Thyroid gland (tissue), 4 donors: ENCODE data around the gene CCDC180. TPM values are rescaled to one million over a fixed set of nuclear protein-coding genes. Genes with fewer than 3 reads are reported as not detected.
"Not testable (repeated sequence)": the region's sequence is repeated elsewhere in the genome, so short reads cannot be mapped to it uniquely, and the experiment has no call there.

Experiments
- DNase-seq, 2 donors: peaks; one replicate each; pipeline ENCODE4 v3.0.0-alpha.2; 2019
- H3K27ac ChIP-seq, 3 donors: fragments of 200-600 bp; sonication (generic); 1 replicate in 2 of 3; 2 replicates in 1 of 3; pipeline ENCODE4 v1.5.1; 2016 to 2019; ENCODE audit warnings: mild to moderate bottlenecking in 1 of 3, moderate library complexity in 1 of 3
- H3K27me3 ChIP-seq: fragments of 200-600 bp; sonication (generic); one replicate; pipeline ENCODE4 v1.5.1; 2019
- H3K36me3 ChIP-seq, 2 donors: fragments of 200-600 bp; sonication (generic); one replicate each; pipeline ENCODE4 v1.5.1; 2016 to 2019
- H3K4me1 ChIP-seq, 2 donors: fragments of 200-600 bp; sonication (generic); one replicate each; pipeline ENCODE4 v1.5.1; 2017 to 2019
- H3K4me3 ChIP-seq, 3 donors: fragments of 200-600 bp; sonication (generic); replicated peaks in 1 of 3; 1 replicate in 2 of 3; 2 replicates in 1 of 3; pipeline ENCODE4 v1.5.1; 2016; ENCODE audit warnings: mild to moderate bottlenecking in 1 of 3
- H3K9me3 ChIP-seq: fragments of 200-600 bp; sonication (generic); one replicate; pipeline ENCODE4 v1.5.1; 2017
- POLR2A ChIP-seq, 2 donors: fragments of 450-650 bp; IDR thresholded peaks; one replicate each; pipeline ENCODE4 v1.6.1; 2017; ENCODE audit warnings: antibody characterized with exemption in 2 of 2, mild to moderate bottlenecking in 2 of 2, moderate library complexity in 1 of 2
- WGBS, 2 donors: methylation state at CpG; one replicate each; pipeline ENCODE4 v1.1.5; 2017; 5-methylcytosine and 5-hydroxymethylcytosine counted together
- intact Hi-C: fragments of 100-400 bp; cut with DNase I; formaldehyde crosslinking; loops from one replicate; pipeline ENCODE4 v1.15.1; 2023
- total RNA-seq, 4 donors: library from RNA; depleted of rRNA; stranded (reverse); fragments of >200 nt; gene quantifications; one replicate each; pipeline ENCODE4 v1.2.3, GENCODE V29; 2016
- TF ChIP-seq, protein P1 (sequence below), 6 experiments: fragments of 200-600 bp in 3 of 6; fragments of 450-650 bp in 3 of 6; sonication (generic) in 3 of 6; IDR thresholded peaks; one replicate each; pipeline ENCODE4 v1.5.1; 2016 to 2019; ENCODE audit warnings: antibody characterized with exemption in 6 of 6, mild to moderate bottlenecking in 2 of 6, inconsistent platforms in 1 of 6, moderate library complexity in 1 of 6

Gene CCDC180
- total RNA-seq, 4 donors from 2014 or later, result 5.2 to 33.0 (median 11.0) TPM

DNA sequence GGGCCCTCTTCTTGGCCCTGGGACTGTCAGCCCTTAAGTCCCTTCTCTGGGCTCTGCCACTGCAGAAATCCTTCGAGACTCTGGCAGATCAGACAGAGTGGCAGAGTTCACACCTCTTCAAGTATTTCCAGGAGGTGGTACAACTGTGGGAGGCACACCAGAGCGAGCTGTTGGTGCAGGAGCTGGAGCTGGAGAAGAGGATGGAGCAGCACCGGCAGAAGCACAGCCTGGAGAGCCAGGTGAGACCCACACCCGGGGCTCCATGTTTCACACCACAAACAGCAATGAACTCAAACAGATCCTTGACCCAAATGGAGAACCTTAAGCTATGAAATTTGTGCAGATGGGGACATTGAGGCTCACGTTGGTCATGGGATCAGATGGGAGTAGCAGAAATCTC lies 17.5 kb downstream of the CCDC180 start:
- no peak for DNase-seq
- Histone ChIP-seq H3K27ac (no peak overlapping the region), H3K4me3 (no peak overlapping the region), H3K36me3 (peaks cover 0 to 16% of the 10 kb centered on the region in 2 donors), H3K9me3 (no peaks in the 10 kb centered on the region), H3K4me1 (no peaks in the 10 kb centered on the region), H3K27me3 (no peaks in the 10 kb centered on the region)
- TF ChIP-seq, protein P1, sequence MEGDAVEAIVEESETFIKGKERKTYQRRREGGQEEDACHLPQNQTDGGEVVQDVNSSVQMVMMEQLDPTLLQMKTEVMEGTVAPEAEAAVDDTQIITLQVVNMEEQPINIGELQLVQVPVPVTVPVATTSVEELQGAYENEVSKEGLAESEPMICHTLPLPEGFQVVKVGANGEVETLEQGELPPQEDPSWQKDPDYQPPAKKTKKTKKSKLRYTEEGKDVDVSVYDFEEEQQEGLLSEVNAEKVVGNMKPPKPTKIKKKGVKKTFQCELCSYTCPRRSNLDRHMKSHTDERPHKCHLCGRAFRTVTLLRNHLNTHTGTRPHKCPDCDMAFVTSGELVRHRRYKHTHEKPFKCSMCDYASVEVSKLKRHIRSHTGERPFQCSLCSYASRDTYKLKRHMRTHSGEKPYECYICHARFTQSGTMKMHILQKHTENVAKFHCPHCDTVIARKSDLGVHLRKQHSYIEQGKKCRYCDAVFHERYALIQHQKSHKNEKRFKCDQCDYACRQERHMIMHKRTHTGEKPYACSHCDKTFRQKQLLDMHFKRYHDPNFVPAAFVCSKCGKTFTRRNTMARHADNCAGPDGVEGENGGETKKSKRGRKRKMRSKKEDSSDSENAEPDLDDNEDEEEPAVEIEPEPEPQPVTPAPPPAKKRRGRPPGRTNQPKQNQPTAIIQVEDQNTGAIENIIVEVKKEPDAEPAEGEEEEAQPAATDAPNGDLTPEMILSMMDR (IDR thresholded peaks at IDR 0.05), result no peak
- TF ChIP-seq POLR2A (IDR thresholded peaks at IDR 0.05), result no peak
- WGBS, 2 donors, result 94 to 97% methylated on average over 4 to 5 of the region's 5 CpGs
- intact Hi-C loops, result no loop called here

DNA sequence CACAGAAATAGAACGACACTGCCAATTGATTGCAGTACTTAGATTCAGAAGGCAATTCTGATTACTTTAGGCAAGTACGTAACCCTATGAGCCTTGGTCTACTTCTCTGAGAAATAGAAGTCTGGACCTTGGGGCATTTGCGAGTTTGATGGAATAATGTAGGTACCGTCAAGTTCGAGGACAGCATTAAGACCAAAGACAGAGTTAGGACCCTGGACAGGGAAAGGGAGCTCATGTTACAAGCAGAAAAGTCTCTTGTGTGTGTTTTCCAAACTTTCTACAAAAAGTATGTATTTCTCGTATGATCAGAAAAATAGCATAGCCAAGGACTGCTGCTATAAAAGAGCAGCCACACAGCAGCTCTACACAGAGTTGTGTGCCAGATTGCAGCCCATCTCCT lies 20.1 kb downstream of the CCDC180 start:
- intact Hi-C loops, result no loop called here
- Histone ChIP-seq H3K27ac (no peak overlapping the region), H3K4me3 (no peak overlapping the region), H3K4me1 (no peaks in the 10 kb centered on the region), H3K9me3 (no peaks in the 10 kb centered on the region), H3K36me3 (peaks cover 5 to 16% of the 10 kb centered on the region in 2 donors), H3K27me3 (no peaks in the 10 kb centered on the region)
- TF ChIP-seq, protein P1 (IDR thresholded peaks at IDR 0.05), result no peak
- TF ChIP-seq POLR2A (IDR thresholded peaks at IDR 0.05), result no peak
- no peak for DNase-seq
- 94 to 98% methylated on average over 6 of the region's 6 CpGs for WGBS, 2 donors

DNA sequence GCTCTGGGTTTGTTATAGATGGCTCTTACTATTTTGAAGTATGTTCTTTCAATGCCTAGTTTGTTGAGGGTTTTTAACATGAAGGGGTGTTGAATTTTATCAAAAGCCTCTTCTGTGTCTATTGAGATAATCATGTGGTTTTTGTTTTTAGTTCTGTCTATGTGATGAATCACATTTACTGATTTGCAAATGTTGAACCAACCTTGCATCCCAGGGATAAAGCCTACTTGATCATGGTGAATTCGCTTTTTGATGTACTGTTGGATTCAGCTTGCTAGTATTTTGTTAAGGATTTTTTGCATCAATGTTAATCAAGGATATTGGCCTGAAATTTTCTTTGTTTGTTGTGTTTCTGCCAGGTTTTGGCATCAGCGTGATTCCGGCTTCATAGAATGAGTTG lies 25.5 kb downstream of the CCDC180 start:
- 94 to 98% methylated on average over 3 of the region's 3 CpGs for WGBS, 2 donors
- no peak for DNase-seq
- peaks cover 3 to 5% of the 10 kb centered on the region in 2 donors for H3K36me3 ChIP-seq
- no peak overlapping the region for H3K27ac ChIP-seq
- no peak overlapping the region for H3K4me3 ChIP-seq
- no peaks in the 10 kb centered on the region for H3K4me1 ChIP-seq
- TF ChIP-seq, protein P1 (IDR thresholded peaks at IDR 0.05), result no peak
- no peak for TF ChIP-seq POLR2A (IDR thresholded peaks at IDR 0.05)
- H3K27me3 ChIP-seq, result no peaks in the 10 kb centered on the region
- intact Hi-C loops, result no loop called here
- no peaks in the 10 kb centered on the region for H3K9me3 ChIP-seq

DNA sequence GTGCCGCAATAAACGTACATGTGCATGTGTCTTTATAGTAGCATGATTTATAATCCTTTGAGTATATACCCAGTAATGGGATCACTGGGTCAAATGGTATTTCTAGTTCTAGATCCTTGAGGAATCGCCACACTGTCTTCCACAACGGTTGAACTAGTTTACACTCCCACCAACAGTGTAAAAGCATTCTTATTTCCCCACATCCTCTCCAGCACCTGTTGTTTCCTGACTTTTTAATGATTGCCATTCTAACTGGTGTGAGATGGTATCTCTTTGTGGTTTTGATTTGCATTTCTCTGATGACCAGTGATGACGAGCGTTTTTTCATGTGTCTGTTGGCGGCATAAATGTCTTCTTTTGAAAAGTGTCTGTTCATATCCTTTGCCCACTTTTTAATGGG lies 28.2 kb downstream of the CCDC180 start:
- DNase-seq, H3K36me3 ChIP-seq, intact Hi-C loops, H3K9me3 ChIP-seq, H3K27ac ChIP-seq, H3K4me3 ChIP-seq, H3K4me1 ChIP-seq, H3K27me3 ChIP-seq: not testable (repeated sequence)
- WGBS, 2 donors, result 97% methylated on average over 7 of the region's 7 CpGs

DNA sequence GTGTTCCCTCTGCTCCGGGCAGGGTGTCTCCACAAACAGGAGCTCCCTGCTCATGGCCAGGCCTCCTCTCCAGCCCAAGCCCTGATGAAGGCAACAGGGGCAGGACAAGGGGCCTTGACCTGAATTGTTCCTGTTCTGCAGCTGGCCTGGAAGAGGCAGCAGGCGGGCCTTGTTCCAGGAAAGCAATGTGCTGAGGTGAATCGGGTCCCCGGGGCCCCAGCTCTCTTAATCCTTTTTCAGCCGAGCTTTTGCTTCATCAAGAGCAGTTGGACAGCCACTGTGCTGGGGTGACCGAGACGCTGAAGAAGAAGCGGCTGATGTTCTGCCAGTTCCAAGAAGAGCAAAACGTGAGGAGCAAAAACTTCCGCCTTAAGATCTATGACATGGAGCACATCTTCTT lies 41.4 kb downstream of the CCDC180 start:
- no peaks in the 10 kb centered on the region for H3K4me1 ChIP-seq
- TF ChIP-seq POLR2A (IDR thresholded peaks at IDR 0.05), result no peak
- TF ChIP-seq, protein P1 (IDR thresholded peaks at IDR 0.05), result no peak
- H3K9me3 ChIP-seq, result no peaks in the 10 kb centered on the region
- no peak overlapping the region for H3K27ac ChIP-seq
- no peak for DNase-seq
- H3K4me3 ChIP-seq, result no peak overlapping the region
- H3K36me3 ChIP-seq, result no peaks in the 10 kb centered on the region
- WGBS, 2 donors, result 88 to 89% methylated on average over 10 of the region's 10 CpGs
- intact Hi-C loops, result no loop called here
- H3K27me3 ChIP-seq, result no peaks in the 10 kb centered on the region

DNA sequence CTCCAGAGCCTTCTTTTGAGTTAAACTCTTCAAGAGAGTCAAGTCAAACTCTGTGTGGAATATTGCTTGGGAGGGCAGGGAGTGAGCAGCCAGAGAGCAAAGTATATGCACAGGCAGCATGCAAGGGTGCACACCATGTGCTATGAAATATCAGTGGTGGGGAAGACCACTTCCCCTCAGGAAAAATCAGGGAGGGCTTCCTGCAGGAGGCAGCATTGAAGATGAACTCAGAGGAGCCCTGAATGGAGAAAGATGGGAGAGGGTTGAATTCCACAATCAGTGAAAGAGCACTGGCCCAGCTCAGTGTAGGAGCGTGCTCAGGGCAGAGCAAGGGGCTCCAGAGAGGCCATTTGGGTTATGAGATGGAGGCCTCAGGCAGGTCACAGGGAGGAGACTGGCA lies 41.9 kb downstream of the CCDC180 start:
- Histone ChIP-seq H3K4me3 (no peak overlapping the region), H3K27ac (no peak overlapping the region), H3K27me3 (no peaks in the 10 kb centered on the region), H3K4me1 (no peaks in the 10 kb centered on the region), H3K9me3 (no peaks in the 10 kb centered on the region), H3K36me3 (no peaks in the 10 kb centered on the region)
- WGBS, 2 donors, result 92 to 100% methylated on average over 1 of the region's 1 CpG
- intact Hi-C loops, result no loop called here
- TF ChIP-seq, protein P1 (IDR thresholded peaks at IDR 0.05), result no peak
- TF ChIP-seq POLR2A (IDR thresholded peaks at IDR 0.05), result no peak
- no peak for DNase-seq
